Urinary bladder (tissue), 4 donors: ENCODE data around the gene RBM20. TPM values are rescaled to one million over a fixed set of nuclear protein-coding genes. Genes with fewer than 3 reads are reported as not detected.

Source experiments
- DNase-seq: peaks from one replicate; pipeline ENCODE4 v3.0.0-alpha.2; 2015; ENCODE audit errors: extremely low spot score
- H3K27ac ChIP-seq: one replicate; pipeline ENCODE4 v1.5.1; 2013; ENCODE audit warnings: low read depth, mild to moderate bottlenecking, moderate library complexity
- H3K36me3 ChIP-seq: one replicate; pipeline ENCODE4 v1.6.1; 2013; ENCODE audit warnings: mild to moderate bottlenecking, moderate library complexity; ENCODE audit not compliant: insufficient read depth
- H3K4me1 ChIP-seq: one replicate; pipeline ENCODE4 v1.6.1; 2013; ENCODE audit warnings: mild to moderate bottlenecking, moderate library complexity; ENCODE audit not compliant: insufficient read depth
- H3K4me3 ChIP-seq: one replicate; pipeline ENCODE4 v1.5.1; 2013; ENCODE audit warnings: low read depth, low read length
- WGBS: extraction: QIAGEN DNeasy Blood & Tissue Kit; methylation state at CpG from one replicate; pipeline ENCODE4 v1.1.7; 2013; 5-methylcytosine and 5-hydroxymethylcytosine counted together
- polyA plus RNA-seq: library from polyadenylated mRNA; stranded (reverse); fragments of 200-250 nt; gene quantifications from one replicate; pipeline ENCODE4 v1.2.3, GENCODE V29; 2013
- total RNA-seq: library from RNA; depleted of rRNA; stranded (reverse); fragments of >200 nt; gene quantifications from one replicate; pipeline ENCODE4 v1.2.3, GENCODE V29; 2014
- donor health status: healthy with polysubstance abuse.
- donor health status: healthy.

Gene RBM20
- total and polyA plus RNA-seq, 2 donors = 0.68 to 2.3 TPM

GRCh38 chr10:110682348-110682747 is 38.2 kb downstream of the RBM20 start:
- H3K4me3 ChIP-seq = no peak overlapping the region
- H3K27ac ChIP-seq = no peak overlapping the region
- WGBS = 91% methylated on average over 3 of the region's 3 CpGs
- no peaks in the 10 kb centered on the region for H3K36me3 ChIP-seq
- no peak for DNase-seq
- H3K4me1 ChIP-seq = no peaks in the 10 kb centered on the region

- no peak for DNase-seq
- Histone ChIP-seq H3K4me3 (no peak overlapping the region), H3K36me3 (no peaks in the 10 kb centered on the region), H3K4me1 (no peaks in the 10 kb centered on the region), H3K27ac (no peak overlapping the region)
- WGBS = 71% methylated on average over 22 of the region's 22 CpGs
Measured at GRCh38 chr10:110684800-110685446, 40.8 kb downstream of the RBM20 start.

DNA sequence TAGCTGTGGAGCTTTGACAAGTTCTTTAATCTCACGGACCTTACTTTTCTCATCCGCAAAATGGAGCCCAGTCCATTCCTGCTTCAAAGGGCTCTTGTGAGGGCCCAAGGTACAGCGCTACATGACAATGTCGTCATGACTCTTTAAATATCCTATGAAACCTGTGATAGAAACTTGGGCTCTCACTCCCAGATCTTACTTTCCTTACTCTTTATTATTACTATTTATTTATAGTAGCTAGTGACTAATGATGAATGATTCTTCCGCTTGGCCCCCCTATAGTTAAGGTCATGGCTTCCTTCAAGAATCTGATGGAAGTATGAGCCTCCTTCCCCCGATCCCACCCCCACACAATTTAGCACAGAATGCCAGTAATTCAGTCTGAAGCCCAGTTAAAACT is 41.9 kb downstream of the RBM20 start:
- H3K4me3 ChIP-seq = no peak overlapping the region
- WGBS = 96% methylated on average over 6 of the region's 6 CpGs
- no peak overlapping the region for H3K27ac ChIP-seq

GRCh38 chr10:110686949-110687348 is 42.8 kb downstream of the RBM20 start:
- no peaks in the 10 kb centered on the region for H3K4me1 ChIP-seq
- H3K36me3 ChIP-seq = no peaks in the 10 kb centered on the region
- H3K27ac ChIP-seq = no peak overlapping the region
- no peak for DNase-seq
- H3K4me3 ChIP-seq = no peak overlapping the region
- 87% methylated on average over 2 of the region's 2 CpGs for WGBS

More for the DNA sequence above, 41.9 kb downstream of the RBM20 start:
- Histone ChIP-seq H3K36me3 (no peaks in the 10 kb centered on the region), H3K4me1 (no peaks in the 10 kb centered on the region)
- DNase-seq = no peak

GRCh38 chr10:110687400-110687799 is 43.3 kb downstream of the RBM20 start:
- WGBS = 91% methylated on average over 6 of the region's 6 CpGs
- Histone ChIP-seq H3K27ac (no peak overlapping the region), H3K4me1 (no peaks in the 10 kb centered on the region), H3K36me3 (no peaks in the 10 kb centered on the region), H3K4me3 (no peak overlapping the region)
- DNase-seq = no peak

GRCh38 chr10:110691139-110691538 is 47.0 kb downstream of the RBM20 start:
- WGBS = 89% methylated on average over 2 of the region's 2 CpGs
- Histone ChIP-seq H3K27ac (no peak overlapping the region), H3K36me3 (no peaks in the 10 kb centered on the region), H3K4me1 (no peaks in the 10 kb centered on the region), H3K4me3 (no peak overlapping the region)
- no peak for DNase-seq

- WGBS = 58% methylated on average over 1 of the region's 1 CpG
- H3K4me3 ChIP-seq = no peak overlapping the region
Measured at GRCh38 chr10:110694263-110694662, 50.1 kb downstream of the RBM20 start.

DNA sequence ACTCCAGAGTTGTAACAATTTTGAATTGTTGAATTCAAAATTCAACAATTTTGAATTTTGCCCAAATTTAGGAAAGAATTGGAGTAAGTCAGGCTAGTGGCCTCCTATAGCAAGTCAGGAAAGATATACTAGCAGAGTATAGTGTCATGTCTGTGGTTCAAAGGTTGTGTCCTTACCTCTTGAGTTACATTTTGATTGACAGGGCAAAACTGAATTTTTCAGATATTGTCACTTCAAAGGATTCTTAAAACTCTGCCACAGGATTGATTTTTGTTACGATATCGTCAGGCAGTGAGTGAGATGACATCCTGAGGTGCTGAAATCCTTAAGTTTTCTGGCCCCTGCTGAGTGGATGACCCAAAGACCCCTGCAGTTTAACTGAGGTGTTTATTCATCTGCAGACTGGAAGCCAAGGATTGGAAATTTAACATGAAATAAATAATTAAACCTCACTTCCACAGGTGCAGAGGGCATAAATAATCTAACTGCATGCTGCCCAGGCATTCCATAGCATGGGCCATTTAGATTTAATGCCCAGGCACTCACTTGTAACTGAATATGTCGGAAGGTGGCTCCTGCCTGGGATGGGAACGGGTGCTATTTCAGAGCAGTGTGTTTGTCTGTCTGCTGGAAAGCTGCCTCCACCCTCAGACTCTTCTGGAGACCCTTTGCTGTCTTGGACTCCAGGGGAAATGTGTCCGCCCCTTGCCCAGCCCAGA is 50.8 kb downstream of the RBM20 start:
- Histone ChIP-seq H3K4me1 (no peaks in the 10 kb centered on the region), H3K4me3 (no peak overlapping the region), H3K36me3 (no peaks in the 10 kb centered on the region), H3K27ac (no peak overlapping the region)
- WGBS = 81% methylated on average over 5 of the region's 5 CpGs
- no peak for DNase-seq

More at GRCh38 chr10:110694263-110694662, 50.1 kb downstream of the RBM20 start:
- Histone ChIP-seq H3K4me1 (no peaks in the 10 kb centered on the region), H3K36me3 (no peaks in the 10 kb centered on the region), H3K27ac (no peak overlapping the region)
- DNase-seq = no peak

GRCh38 chr10:110695539-110695886 is 51.4 kb downstream of the RBM20 start:
- no peak for DNase-seq
- H3K27ac ChIP-seq = no peak overlapping the region
- H3K36me3 ChIP-seq = no peaks in the 10 kb centered on the region
- no peak overlapping the region for H3K4me3 ChIP-seq
- WGBS = 89% methylated on average over 2 of the region's 2 CpGs
- H3K4me1 ChIP-seq = no peaks in the 10 kb centered on the region

GRCh38 chr10:110696436-110696835 is 52.3 kb downstream of the RBM20 start:
- DNase-seq = no peak

DNA sequence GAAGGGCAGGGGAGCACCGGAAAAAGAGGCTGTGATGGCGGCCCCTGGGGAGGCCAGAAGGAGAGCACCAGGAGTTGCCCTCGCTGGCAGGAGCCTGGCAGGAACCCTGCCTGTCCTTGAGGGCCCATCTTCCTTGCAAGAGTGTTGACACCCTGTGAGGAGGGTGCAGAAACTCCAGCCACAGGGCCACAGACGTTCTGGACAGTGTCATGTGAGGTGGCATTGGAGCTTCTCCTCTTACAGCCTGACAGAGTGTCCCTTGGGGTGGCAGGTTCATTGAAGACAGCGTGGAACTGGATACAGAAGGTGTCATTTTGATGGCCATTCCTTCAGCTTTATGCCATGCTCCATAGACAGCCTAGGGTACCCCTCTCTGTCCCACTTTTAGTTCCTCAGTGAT is 54.2 kb downstream of the RBM20 start:
- Histone ChIP-seq H3K36me3 (no peaks in the 10 kb centered on the region), H3K4me1 (no peaks in the 10 kb centered on the region), H3K4me3 (no peak overlapping the region), H3K27ac (no peak overlapping the region)
- 67% methylated on average over 5 of the region's 5 CpGs for WGBS
- DNase-seq = no peak

More at GRCh38 chr10:110696436-110696835, 52.3 kb downstream of the RBM20 start:
- 76% methylated on average over 4 of the region's 4 CpGs for WGBS
- H3K36me3 ChIP-seq = no peaks in the 10 kb centered on the region
- no peaks in the 10 kb centered on the region for H3K4me1 ChIP-seq
- H3K27ac ChIP-seq = no peak overlapping the region
- no peak overlapping the region for H3K4me3 ChIP-seq

GRCh38 chr10:110698782-110699201 is 54.7 kb downstream of the RBM20 start:
- no peak overlapping the region for H3K4me3 ChIP-seq

DNA sequence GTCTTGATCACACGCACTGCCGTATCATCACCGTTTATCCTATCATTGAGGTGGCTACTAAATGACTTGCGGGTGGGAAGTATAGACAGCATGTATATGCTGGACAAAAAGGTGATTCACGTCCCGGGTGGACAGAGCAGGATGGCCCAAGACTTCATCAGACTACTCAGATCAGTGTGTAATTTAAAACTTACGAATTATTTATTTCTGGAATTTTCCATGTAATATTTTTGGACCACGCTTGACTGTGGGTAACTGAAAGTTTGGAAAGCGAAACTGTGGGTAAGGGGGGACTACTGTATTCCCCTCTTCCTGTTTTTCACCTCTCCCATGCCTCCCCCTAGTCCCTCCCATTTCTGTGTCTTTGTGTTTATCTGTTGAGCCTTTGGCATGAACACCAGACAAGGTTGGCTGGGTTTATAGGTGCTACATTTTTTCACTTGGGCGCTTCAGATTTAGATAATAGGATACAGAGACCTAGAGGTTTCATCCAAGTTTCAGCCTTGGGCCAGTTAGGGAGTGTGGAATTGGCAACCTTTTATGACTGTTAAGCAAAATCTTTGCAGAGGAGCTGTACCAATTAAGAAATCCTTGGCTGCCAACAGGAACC is 55.8 kb downstream of the RBM20 start:
- Histone ChIP-seq H3K4me3 (no peak overlapping the region), H3K4me1 (no peaks in the 10 kb centered on the region), H3K27ac (no peak overlapping the region), H3K36me3 (no peaks in the 10 kb centered on the region)
- 80% methylated on average over 10 of the region's 10 CpGs for WGBS
- no peak for DNase-seq

More at GRCh38 chr10:110698782-110699201, 54.7 kb downstream of the RBM20 start:
- 63% methylated on average over 6 of the region's 6 CpGs for WGBS
- DNase-seq = no peak
- H3K27ac ChIP-seq = no peak overlapping the region
- H3K36me3 ChIP-seq = no peaks in the 10 kb centered on the region
- no peaks in the 10 kb centered on the region for H3K4me1 ChIP-seq
